GM12872 (cell line): ENCODE measurements around the gene ABCA5.

Source experiments
- TF ChIP-seq, protein P1 (sequence below): IDR thresholded peaks from 3 replicates; pipeline ENCODE4 v1.5.1; 2011; ENCODE audit warnings: low read depth, mild to moderate bottlenecking, low read length, moderate library complexity; ENCODE audit not compliant: insufficient read depth

The ABCA5 gene

DNA sequence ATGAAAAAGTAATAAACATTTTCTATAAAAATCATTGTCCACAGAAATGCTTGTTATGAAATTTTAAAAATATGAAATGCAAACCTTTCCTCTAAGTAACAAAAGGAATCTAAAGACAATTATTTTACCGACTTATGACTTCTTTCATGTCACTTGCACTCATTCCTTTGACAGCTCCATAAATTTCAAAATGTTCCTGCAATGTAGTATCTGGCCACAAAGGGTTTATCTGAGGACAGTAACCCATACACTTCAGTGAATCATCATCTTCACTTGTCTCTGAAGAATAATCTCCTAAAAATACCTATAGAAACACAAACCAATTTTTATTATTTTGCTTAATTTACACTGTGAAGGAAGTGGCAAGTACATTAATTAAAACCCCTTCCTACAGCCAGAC is 72.7 kb downstream of the ABCA5 start:
- TF ChIP-seq, protein P1, sequence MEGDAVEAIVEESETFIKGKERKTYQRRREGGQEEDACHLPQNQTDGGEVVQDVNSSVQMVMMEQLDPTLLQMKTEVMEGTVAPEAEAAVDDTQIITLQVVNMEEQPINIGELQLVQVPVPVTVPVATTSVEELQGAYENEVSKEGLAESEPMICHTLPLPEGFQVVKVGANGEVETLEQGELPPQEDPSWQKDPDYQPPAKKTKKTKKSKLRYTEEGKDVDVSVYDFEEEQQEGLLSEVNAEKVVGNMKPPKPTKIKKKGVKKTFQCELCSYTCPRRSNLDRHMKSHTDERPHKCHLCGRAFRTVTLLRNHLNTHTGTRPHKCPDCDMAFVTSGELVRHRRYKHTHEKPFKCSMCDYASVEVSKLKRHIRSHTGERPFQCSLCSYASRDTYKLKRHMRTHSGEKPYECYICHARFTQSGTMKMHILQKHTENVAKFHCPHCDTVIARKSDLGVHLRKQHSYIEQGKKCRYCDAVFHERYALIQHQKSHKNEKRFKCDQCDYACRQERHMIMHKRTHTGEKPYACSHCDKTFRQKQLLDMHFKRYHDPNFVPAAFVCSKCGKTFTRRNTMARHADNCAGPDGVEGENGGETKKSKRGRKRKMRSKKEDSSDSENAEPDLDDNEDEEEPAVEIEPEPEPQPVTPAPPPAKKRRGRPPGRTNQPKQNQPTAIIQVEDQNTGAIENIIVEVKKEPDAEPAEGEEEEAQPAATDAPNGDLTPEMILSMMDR = no peak

DNA sequence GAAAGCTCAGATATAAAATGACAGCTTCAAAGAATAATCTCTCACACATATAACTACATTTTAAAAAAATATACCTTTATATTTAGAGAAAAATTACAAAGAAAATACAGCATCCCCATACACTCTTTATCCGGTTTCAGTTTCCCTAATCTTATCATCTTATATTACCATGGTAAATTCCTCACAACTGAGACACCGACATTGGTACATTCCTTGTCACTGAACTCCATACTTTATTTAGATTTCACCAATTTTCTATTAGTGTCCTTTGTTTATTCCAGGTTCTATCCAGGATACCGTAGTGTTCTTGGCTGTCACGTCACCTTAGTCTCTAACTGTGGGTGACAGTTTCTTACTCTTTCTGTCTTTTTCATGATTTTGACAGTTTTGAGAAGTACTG is 76.3 kb downstream of the ABCA5 start:
- TF ChIP-seq, protein P1 = no peak

DNA sequence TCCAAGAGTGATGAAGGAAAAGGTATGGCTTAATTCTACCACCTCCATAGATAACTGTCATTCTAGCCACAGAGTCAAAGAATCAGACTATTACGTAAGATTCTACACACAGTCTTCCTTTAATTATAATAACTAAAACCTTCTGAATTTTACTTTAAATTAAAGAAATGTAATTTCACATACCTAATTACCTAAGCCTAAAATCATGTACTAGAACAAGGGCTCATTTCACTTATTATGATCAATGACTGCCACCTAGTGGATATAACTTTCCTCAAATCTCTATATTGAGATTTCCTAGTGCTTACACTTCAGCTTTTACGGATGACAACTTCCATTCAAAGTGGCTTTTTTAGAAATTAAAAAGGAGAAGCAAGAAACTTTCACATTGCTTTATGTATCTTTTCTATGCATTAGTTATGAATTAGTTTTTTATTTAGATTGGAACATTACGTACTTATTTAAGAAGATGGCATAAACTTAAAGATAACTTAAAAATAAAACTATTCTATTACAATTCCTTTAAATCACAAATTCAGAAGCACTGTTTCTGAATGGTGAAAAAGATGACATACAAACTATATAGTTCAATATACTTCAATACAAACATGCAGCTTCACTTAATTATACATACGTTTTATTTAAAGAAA is 80.1 kb downstream of the ABCA5 start:
- TF ChIP-seq, protein P1 = peak; percentile 46; the same call in 2 of the 3 replicates

DNA sequence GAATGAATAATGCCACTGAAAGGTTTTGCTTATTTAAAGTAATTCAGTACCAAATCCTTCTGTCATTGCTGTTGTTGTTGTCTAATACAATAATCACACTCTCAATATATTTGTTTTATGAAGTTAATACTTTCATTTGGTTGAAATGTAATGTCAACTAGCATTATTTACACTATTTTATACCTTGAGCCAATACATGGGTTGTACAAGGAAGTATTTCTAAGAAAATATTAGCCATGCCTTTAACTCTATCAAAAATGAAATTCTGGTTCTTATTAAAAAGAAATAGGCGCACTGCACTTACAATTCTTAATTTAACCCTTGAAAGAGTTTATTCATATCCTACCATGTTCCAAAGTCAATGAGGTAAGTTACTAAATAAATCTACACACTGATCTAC is 80.7 kb downstream of the ABCA5 start:
- TF ChIP-seq, protein P1 = no peak

DNA sequence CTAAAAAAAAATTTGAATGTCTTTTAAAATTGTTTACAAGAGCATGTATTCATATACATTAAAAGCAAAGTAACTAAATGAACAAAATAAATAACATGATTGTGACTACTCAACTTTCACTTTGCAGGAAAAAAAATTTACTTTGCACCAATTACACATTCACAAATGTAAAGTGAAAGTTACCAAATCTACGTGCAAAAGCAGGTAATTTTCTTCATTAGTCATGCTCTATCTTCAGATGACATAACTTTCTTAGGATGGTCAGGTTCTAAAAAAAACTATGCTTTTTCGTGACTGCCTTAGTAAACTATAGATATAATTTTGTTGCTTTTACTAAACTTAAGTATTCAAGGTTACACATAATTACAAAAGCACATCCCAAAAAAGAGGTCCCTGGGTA is 81.3 kb downstream of the ABCA5 start:
- TF ChIP-seq, protein P1 = no peak

DNA sequence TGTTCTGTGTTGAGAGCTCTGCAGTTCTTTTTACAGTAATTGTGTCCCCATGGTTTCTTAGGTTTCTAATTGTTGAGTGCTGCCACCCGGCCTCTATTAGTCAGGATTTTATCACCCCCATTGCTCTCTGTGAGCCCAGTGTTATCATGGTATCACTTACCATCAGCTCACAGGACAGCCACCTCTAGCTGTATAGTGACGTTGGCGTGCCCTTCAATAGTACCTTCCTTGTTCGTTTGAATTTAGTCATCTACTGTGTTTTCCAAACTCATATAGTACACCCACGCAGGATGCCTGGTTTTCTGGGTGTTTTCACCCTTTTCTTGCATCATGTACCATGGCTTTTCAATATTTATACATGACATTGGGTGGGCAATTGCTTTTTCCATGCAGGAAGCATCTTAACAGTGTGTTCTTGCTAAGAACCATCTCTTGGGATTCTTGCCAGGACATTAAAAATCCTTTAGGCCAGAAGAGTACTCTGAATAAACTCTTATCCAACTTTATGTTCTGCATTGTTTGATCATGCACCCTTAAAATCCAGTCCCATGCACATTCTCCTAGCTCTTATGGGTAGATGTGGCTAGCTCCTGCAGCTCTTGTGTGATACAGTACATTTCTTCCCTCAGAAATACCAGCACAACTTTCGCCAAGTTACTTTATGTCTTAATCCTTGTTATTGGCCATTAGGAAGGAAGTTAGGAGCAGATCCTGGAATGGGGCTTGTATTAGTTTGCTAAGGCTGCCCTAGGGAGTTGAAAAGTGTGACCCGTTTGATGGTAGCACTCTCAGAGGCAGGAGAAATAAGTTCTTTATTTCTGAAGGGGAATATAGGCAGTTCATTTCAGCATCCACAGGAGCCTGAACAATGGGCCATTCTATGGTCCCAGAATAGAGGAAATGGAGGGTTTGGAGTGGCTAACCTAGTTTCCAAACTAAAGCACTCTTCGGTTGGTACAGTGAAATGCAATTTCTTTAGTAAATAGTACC is 87.0 kb downstream of the ABCA5 start:
- TF ChIP-seq, protein P1 = no peak

DNA sequence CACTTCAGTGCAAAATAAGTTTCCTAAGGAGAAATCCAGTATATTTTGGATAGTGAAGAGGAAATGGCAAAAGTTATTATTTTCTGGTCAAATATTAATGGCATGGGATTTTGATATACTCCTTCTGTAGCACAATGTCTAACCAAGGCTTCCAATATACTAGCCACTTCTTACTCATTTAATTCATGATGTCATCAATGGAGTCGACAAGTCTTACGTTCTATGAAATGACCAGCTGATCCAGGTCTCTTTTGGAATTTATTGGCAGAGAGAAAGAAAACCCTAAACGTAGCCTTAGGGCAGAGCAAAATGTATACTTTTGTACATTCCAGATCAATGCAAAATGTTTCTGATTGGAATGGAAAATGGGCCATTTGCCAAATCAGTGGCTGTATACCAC is 90.0 kb downstream of the ABCA5 start:
- TF ChIP-seq, protein P1 = no peak
